Putamen (tissue), 1 donor: ENCODE measurements around the gene SAMHD1.
"Not testable (repeated sequence)": the region's sequence is repeated elsewhere in the genome, so short reads cannot be mapped to it uniquely, and the experiment has no call there.

Experiments
- DNase-seq: peaks from one replicate; pipeline ENCODE4 v3.0.0-alpha.2; 2016; ENCODE audit warnings: low spot score

The SAMHD1 gene

GRCh38 chr20:36854348-36855240 is 96.9 kb downstream of the SAMHD1 start:
- DNase-seq, result no peak

- peak; percentile 82 for DNase-seq
Measured at GRCh38 chr20:36852187-36852586, 99.3 kb downstream of the SAMHD1 start.

GRCh38 chr20:36851490-36851889 is 100.0 kb downstream of the SAMHD1 start:
- no peak for DNase-seq

GRCh38 chr20:36850759-36851158 is 100.7 kb downstream of the SAMHD1 start:
- DNase-seq, result no peak

- DNase-seq, result no peak
Measured at GRCh38 chr20:36849333-36850065, 102.0 kb downstream of the SAMHD1 start.

- DNase-seq, result no peak
Measured at GRCh38 chr20:36848677-36849076, 102.8 kb downstream of the SAMHD1 start.

- DNase-seq, result no peak
Measured at GRCh38 chr20:36848078-36848660, 103.3 kb downstream of the SAMHD1 start.

GRCh38 chr20:36847710-36848040 is 103.8 kb downstream of the SAMHD1 start:
- no peak for DNase-seq

GRCh38 chr20:36847009-36847709 is 104.3 kb downstream of the SAMHD1 start:
- peak; percentile 80 for DNase-seq

- DNase-seq, result peak; percentile 84
Measured at GRCh38 chr20:36845288-36845971, 106.1 kb downstream of the SAMHD1 start.

GRCh38 chr20:36841030-36841429 is 110.5 kb downstream of the SAMHD1 start:
- not testable (repeated sequence) for DNase-seq
